Measurements from ENCODE around the gene PJVK.

PJVK gene

GRCh38 chr2:178478439-178479274 is 27.5 kb downstream of the PJVK start, which contains the start of gene FKBP7:
Gene FKBP7, minus strand, starts transcription at chr2:178478600. Its CDS starts 101 bp downstream, at chr2:178478499.
- peak; percentile 83 to 96 (median 92) for DNase-seq
- intact Hi-C loops (cut with DNase I) = loop anchor here (1.0 kb wide), 1 partner anchor 27 kb away; the partner anchor contains the start of genes PJVK and PRKRA

GRCh38 chr2:178479275-178479616 is 28.1 kb downstream of the PJVK start:
- intact Hi-C loops (cut with DNase I) = no loop called here
- no peak for DNase-seq

GRCh38 chr2:178479758-178480226 is 28.6 kb downstream of the PJVK start:
- DNase-seq = peak in 1 of 42 donors; percentile 20
- intact Hi-C loops (cut with DNase I) = no loop called here

- DNase-seq = peak; percentile 82 to 97 (median 93)
- intact Hi-C loops (cut with DNase I) = no loop called here
Observed at GRCh38 chr2:178480227-178481181, 29.3 kb downstream of the PJVK start, which contains the start of gene PLEKHA3. Gene PLEKHA3, plus strand, starts transcription at chr2:178480457. Its CDS starts 413 bp downstream, at chr2:178480870.

GRCh38 chr2:178482437-178482836 is 31.3 kb downstream of the PJVK start:
- DNase-seq = no peak
- intact Hi-C loops (cut with DNase I) = no loop called here

- intact Hi-C loops (cut with DNase I) = no loop called here
- peak in 37 of 42 donors; percentile 12 to 83 (median 44) for DNase-seq
Observed at GRCh38 chr2:178484245-178485041, 33.3 kb downstream of the PJVK start.

- intact Hi-C loops (cut with DNase I) = no loop called here
- no peak for DNase-seq
Observed at GRCh38 chr2:178485356-178485755, 34.2 kb downstream of the PJVK start.

GRCh38 chr2:178491612-178492011 is 40.4 kb downstream of the PJVK start:
- intact Hi-C loops (cut with DNase I) = no loop called here
- DNase-seq = no peak

- no peak for DNase-seq
- intact Hi-C loops (cut with DNase I) = no loop called here
Observed at GRCh38 chr2:178496049-178496448, 44.9 kb downstream of the PJVK start.

- no peak for DNase-seq
- intact Hi-C loops (cut with DNase I) = no loop called here
Observed at GRCh38 chr2:178498137-178498536, 47.0 kb downstream of the PJVK start.

GRCh38 chr2:178499640-178500039 is 48.5 kb downstream of the PJVK start:
- no peak for DNase-seq
- intact Hi-C loops (cut with DNase I) = no loop called here

- DNase-seq = no peak
- intact Hi-C loops (cut with DNase I) = no loop called here
Observed at GRCh38 chr2:178502751-178503150, 51.6 kb downstream of the PJVK start.

GRCh38 chr2:178506101-178506500 is 54.9 kb downstream of the PJVK start:
- intact Hi-C loops (cut with DNase I) = no loop called here
- DNase-seq = no peak

- DNase-seq = no peak
- intact Hi-C loops (cut with DNase I) = no loop called here
Observed at GRCh38 chr2:178506524-178506923, 55.3 kb downstream of the PJVK start.

- DNase-seq = no peak
- intact Hi-C loops (cut with DNase I) = no loop called here
Observed at GRCh38 chr2:178506949-178507348, 55.8 kb downstream of the PJVK start.

GRCh38 chr2:178508646-178509045 is 57.5 kb downstream of the PJVK start:
- intact Hi-C loops (cut with DNase I) = no loop called here
- no peak for DNase-seq

- DNase-seq = no peak
Observed at GRCh38 chr2:178510384-178510783, 59.2 kb downstream of the PJVK start.

More at GRCh38 chr2:178510384-178510783, 59.2 kb downstream of the PJVK start:
- intact Hi-C loops (cut with DNase I) = no loop called here

All from head of caudate nucleus (tissue), 42 donors.